ENCODE data around the gene ZNF710. TPM values are rescaled to one million over a fixed set of nuclear protein-coding genes. Genes with fewer than 3 reads are reported as not detected.
A peak's percentile ranks its signal among the peaks of the same experiment; 100 is the strongest.
"Not testable (repeated sequence)": the region's sequence is repeated elsewhere in the genome, so short reads cannot be mapped to it uniquely, and the experiment has no call there.

Gene ZNF710, protein sequence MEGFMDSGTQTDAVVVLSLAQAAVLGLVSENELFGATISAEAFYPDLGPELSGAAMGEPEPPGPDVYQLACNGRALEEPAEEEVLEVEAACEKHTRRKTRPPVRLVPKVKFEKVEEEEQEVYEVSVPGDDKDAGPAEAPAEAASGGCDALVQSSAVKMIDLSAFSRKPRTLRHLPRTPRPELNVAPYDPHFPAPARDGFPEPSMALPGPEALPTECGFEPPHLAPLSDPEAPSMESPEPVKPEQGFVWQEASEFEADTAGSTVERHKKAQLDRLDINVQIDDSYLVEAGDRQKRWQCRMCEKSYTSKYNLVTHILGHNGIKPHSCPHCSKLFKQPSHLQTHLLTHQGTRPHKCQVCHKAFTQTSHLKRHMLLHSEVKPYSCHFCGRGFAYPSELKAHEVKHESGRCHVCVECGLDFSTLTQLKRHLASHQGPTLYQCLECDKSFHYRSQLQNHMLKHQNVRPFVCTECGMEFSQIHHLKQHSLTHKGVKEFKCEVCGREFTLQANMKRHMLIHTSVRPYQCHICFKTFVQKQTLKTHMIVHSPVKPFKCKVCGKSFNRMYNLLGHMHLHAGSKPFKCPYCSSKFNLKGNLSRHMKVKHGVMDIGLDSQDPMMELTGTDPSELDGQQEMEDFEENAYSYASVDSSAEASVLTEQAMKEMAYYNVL
- total RNA-seq = 7.8 and 13.4 TPM in 2 replicates

- DNase-seq (ENCODE audit: low read depth) = peak; percentile 32
These were observed at the start of gene ZNF710 for GRCh38 chr15:90001062-90001682. Gene ZNF710 (plus strand): TSS chr15:90001324. CDS start chr15:90067138, 65,814 bp downstream.

DNA sequence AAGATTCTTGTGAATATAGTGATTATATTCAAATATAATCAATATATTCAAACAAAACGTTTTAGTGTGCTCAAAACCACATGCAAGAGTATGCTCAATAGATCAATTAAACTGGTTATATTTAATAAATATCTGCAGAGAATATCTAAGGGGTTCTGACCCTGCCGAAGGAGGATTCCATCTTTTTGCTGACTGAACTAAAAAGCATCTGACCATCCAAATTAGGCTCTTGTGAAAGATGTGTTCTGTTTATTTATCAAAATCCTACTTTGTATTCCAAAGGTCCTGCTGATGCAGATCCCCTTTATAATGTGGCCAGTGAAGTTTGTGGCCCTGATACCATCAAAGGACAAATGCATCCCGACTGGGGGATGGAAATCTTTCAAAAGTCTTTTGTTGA is 46.6 kb upstream of the ZNF710 start:
- DNase-seq (ENCODE audit: low read depth) = no peak

DNA sequence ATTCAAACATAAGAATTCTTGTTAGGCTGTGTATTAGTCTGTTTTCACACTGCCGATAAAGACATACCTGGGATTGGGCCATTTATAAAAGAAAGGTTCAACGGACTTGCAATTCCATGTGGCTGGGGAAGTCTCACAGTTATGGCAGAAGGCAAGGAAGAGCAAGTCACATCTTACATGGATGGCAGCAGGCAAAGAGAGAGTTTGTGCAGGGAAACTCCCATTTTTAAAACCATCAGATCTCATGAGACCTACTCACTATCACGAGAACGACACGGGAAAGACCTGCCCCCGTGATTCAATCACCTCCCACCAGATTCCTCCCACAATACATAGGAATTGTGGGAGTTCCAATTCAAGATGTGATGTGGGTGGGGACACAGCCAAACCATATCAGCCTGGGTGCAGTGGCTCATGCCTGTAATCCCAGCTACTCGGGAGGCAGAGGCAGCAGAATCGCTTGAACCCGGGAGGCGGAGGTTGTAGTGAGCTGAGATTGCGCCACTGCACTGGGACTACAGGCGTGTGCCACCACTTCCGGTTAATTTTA is 45.6 kb upstream of the ZNF710 start:
- DNase-seq (ENCODE audit: low read depth) = not testable (repeated sequence)

GRCh38 chr15:89958107-89958805 is 42.9 kb upstream of the ZNF710 start:
- DNase-seq (ENCODE audit: low read depth) = peak; percentile 25

DNA sequence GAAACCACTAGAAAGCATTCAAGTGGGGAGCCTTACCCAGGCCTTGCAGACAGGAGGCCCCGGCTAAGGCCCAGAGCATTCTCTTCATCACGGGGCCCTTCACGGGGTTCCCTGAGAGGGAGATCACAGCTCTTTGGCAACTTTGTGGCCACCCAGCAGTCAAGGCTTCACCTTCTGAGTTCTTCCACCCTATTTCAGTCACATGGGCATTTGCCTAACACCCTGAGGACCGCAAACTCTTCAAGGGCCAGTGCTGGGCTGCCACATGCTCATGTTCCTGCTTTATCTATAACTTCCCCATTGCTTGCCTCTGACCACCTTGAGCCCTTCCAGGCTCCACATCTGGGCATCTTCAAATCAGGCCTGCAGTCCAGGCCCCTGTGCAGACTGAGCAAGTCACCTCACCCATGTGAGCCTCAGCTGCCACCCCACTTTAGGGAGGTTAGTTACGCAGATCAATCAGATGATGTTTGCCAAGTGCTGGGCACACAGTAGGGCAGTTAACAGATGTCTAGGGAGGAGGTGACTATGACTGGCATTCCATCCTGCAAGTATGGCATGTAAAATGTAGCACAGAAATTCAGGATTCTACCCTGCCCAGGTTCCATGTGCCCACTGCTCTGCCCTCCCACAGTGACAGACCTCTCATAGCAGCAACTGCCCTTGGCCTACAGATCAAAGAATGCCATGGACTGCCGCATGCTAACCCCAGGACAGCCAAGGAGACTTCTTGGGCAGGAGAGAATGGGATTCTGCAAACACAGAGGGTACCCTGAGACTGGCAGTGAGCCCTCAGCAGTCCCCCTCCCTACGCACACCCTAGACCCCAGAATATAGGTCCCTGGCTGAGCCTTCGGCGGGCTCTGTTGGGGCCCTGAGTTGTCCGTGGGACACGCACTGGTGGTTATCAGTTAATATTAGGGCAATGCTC is 37.6 kb upstream of the ZNF710 start:
- no peak for DNase-seq (ENCODE audit: low read depth)

GRCh38 chr15:89964232-89964954 is 36.7 kb upstream of the ZNF710 start:
- no peak for DNase-seq (ENCODE audit: low read depth)

DNA sequence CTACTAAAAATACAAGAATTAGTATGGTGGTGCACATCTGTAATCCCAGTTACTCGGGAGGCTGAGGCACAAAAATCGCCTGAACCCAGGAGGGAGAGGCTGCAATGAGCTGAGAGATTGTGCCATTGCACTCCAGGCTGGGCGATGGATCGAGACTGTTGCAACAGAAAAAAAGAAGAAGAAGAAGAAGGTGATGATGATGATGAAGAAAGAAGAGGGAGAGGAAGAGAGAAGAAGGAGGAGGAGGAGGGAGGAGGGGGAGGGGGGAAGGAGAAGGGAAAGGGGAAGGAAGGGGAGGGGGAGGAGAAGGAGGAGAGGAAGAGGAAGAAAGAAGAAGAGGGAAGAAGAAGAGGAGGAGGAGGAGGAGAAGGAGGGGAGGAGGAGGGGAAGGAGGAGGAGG is 33.2 kb upstream of the ZNF710 start:
- DNase-seq (ENCODE audit: low read depth) = no peak

DNA sequence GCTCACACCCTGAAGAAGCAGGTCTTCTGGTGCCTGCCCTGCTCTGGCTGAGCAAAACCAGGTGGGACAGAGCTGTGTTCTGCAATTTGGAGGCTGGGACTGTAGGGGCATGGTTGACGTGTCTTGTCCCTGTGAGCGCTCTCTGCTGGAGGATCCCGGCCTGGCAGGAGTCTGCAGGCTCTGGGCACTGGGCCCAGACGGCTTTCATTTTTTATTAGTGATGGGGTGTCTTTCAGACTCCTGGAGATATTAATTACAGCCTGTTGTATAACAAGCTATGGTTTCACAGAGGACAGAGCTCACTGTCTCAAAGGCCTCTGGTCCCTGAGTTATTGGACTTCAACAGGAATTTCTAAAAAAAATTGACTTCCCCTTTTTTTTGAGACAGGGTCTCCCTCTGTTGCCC is 29.5 kb upstream of the ZNF710 start:
- DNase-seq (ENCODE audit: low read depth) = peak; percentile 36

DNA sequence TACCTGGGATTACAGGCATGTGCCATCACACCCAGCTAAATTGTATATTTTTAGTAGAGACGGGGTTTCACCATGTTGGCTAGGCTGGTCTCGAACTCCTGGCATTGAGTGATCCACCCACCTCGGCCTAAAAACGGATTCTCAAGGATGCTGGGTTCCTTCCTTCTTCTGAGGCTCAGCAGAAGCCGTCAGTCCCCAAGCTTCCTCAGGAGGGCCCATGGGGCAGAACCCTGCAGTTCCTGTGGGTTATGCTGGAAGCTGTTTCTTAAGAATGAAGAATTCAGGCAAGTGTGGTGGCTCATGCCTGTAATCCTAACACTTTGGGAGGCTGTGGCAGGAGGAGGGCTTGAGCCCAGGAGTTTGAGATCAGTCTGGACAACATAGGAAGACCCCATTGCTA is 29.0 kb upstream of the ZNF710 start:
- no peak for DNase-seq (ENCODE audit: low read depth)

DNA sequence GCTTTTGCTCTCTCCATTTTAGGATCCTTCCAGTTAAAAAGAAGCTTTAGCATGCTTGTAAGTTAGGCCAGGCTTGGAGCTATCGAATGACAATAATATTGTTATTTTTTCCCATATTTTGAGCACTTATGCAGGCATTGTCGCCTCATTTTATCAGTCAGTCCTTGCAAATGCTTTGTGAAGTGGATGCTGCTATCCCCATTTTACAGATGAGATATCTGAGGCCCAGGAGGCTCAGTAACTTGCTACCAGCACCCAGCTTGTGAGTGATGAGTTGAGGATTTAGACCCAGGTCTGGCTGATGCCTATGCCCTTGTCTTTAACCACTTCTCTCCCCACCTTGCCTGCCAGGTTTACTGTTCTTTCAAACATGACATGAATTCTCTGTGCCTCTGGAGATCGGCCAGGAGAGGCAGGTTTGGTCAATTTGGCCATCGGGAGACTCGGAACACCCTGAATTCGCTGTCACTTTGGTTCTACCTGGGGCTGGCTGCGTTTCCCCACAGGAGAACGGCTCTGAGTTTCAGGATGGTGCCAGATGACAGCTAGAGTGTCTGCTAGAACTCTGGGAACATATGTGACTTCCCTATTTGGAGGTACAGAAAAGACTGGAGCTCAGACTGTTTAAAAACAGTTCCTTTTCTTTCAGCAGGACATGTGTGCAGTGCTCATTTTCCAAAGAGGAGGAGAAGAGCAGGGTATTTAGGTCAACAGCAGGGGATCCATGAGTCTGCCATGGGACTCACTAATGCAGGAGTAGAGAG is 25.5 kb upstream of the ZNF710 start:
- no peak for DNase-seq (ENCODE audit: low read depth)

GRCh38 chr15:89976246-89976600 is 24.9 kb upstream of the ZNF710 start:
- DNase-seq (ENCODE audit: low read depth) = no peak

DNA sequence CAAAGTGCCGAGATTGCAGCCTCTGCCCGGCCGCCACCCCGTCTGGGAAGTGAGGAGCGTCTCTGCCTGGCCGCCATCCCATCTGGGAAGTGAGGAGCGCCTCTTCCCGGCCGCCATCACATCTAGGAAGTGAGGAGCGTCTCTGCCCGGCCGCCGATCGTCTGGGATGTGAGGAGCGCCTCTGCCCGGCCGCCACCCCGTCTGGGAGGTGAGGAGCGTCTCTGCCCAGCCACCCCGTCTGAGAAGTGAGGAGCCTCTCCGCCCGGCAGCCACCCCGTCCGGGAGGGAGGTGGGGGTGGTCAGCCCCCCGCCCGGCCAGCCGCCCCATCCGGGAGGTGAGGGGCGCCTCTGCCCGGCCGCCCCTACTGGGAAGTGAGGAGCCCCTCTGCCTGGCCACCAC is 23.3 kb upstream of the ZNF710 start:
- DNase-seq (ENCODE audit: low read depth) = not testable (repeated sequence)

DNA sequence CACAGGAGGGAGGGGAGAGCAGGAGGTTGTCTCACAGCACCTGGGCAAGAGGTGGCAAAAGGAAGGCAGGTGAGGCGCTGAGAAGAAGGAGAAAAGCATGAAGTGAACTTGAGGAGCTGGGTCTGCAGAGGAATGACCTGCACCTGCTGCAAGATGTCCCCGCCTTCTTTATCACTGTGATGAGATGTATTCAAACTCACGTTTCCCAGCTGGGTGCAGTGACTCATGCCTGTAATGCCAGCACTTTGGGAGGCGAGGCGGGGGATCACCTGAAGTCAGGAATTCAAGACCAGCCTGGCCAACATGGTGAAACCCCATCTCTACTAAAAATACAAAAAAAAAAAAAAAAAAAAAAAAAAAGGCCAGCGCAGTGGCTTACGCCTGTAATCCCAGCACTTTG is 22.2 kb upstream of the ZNF710 start:
- no peak for DNase-seq (ENCODE audit: low read depth)

DNA sequence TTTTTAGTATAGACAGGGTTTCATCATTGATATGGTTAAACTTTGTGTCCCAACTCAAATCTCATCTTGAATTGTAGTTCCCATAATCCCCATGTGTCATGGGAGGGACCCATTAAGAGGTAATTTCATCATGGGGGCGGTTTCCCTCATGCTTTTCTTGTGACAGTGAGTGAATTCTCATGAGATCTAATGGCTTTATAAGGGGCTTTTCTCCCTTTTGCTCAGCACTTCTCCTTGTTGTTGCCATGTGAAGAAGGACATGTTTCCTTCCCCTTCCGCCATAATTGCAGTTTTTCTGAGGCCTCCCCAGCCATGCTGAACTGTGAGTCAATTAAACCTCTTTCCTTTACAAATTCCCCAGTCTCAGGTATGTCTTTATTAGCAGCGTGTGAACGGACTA is 20.2 kb upstream of the ZNF710 start:
- no peak for DNase-seq (ENCODE audit: low read depth)

GRCh38 chr15:89982315-89983055 is 18.6 kb upstream of the ZNF710 start:
- no peak for DNase-seq (ENCODE audit: low read depth)

DNA sequence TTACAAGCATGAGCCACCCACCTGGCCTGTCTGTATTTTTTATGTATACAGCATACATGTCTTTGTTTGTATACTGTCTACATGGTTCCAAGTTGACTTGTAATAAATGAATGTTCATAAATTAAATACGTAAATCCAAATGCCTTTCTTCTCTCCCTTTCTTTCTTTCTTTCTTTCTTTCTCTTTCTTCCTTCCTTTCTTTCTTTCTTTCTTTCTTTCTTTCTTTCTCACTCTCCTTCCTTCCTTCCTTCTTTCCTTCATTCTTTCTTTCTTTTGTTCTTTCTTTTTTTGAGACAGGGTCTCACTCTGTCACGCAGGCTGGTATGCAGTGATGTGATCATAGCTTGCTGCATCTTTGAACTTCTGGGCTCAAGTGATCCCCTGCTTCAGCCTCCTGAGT is 17.1 kb upstream of the ZNF710 start:
- DNase-seq (ENCODE audit: low read depth) = no peak

GRCh38 chr15:89984421-89985010 is 16.6 kb upstream of the ZNF710 start:
- DNase-seq (ENCODE audit: low read depth) = no peak

DNA sequence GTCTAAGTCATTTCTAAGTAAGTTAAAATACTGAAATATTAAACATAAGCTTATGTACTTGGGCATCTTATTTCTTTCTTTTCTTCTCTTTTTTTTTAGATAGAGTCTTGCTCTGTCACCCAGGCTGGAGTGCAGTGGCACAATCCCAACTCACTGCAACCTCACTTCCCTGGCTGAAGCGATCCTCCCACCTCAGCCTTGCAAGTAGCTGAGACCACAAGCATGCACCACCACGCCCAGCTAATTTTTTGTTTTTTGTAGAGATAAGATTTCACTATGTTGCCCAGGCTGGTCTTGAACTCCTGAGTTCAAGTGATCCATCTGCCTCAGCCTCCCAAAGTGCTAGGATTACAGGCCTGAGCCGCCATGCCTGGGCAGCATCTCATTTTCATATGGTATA is 16.0 kb upstream of the ZNF710 start:
- DNase-seq (ENCODE audit: low read depth) = no peak

Measured in renal cortical epithelial cell (primary cell).